Caco-2 (cell line): ENCODE results near the gene PRKCB. TPM values are rescaled to one million over a fixed set of nuclear protein-coding genes. Genes with fewer than 3 reads are reported as not detected.

Experiments used
- BruUV-seq: library from RNA; stranded (reverse); fragments of 400-500 nt; replicated peaks from 2 replicates; lab custom pipeline; 2021; lab: Mats Ljungman, UMichigan
- CTCF ChIA-PET: fragments of 300-600 bp; sonication (Branson Sonifier 250); formaldehyde crosslinking; loops from one replicate; lab custom pipeline; 2022; ENCODE audit warnings: antibody characterized with exemption; lab: Charles Lee
- POLR2A ChIA-PET: fragments of 300-600 bp; sonication (Branson Sonifier 250); formaldehyde crosslinking; loops from one replicate; lab custom pipeline; 2022; ENCODE audit warnings: antibody characterized with exemption; lab: Charles Lee
- DNase-seq, 2 experiments: peaks; one replicate each; pipeline versions ENCODE4 v3.0.0 to v3.0.0-alpha.2; 2020 to 2022
- H3K27me3 ChIP-seq: replicated peaks from 2 replicates; pipeline ENCODE4 v1.6.0; 2011; ENCODE audit warnings: low read length; ENCODE audit not compliant: control insufficient read depth, insufficient read depth
- H3K36me3 ChIP-seq: 2 replicates; pipeline ENCODE4 v1.5.1; 2011; ENCODE audit warnings: low read length; ENCODE audit not compliant: control insufficient read depth, insufficient read depth
- H3K4me1 ChIP-seq: fragments of 250-450 bp; sonication (Bioruptor Pico); 2 replicates; pipeline ENCODE4 v1.5.1; 2020; ENCODE audit warnings: mild to moderate bottlenecking
- H3K4me3 ChIP-seq: 2 replicates; pipeline ENCODE4 v1.5.1; 2011; ENCODE audit warnings: low read depth, mild to moderate bottlenecking, control low read depth, low read length
- H3K9me3 ChIP-seq: fragments of 250-450 bp; sonication (Bioruptor Pico); 2 replicates; pipeline ENCODE4 v1.5.1; 2020; ENCODE audit warnings: mild to moderate bottlenecking, moderate library complexity
- H3K27ac Mint-ChIP-seq: one replicate; pipeline ENCODE4 v1.8.0; 2022; ENCODE audit warnings: mixed read lengths; ENCODE audit not compliant: unreplicated experiment
- H3K27me3 Mint-ChIP-seq: one replicate; pipeline ENCODE4 v1.8.0; 2022; ENCODE audit warnings: mixed read lengths; ENCODE audit not compliant: insufficient read depth, unreplicated experiment
- H3K36me3 Mint-ChIP-seq: one replicate; pipeline ENCODE4 v1.8.0; 2022; ENCODE audit warnings: mild to moderate bottlenecking, mixed read lengths; ENCODE audit not compliant: insufficient read depth, unreplicated experiment
- H3K4me1 Mint-ChIP-seq: one replicate; pipeline ENCODE4 v1.8.0; 2022; ENCODE audit warnings: low read depth, mixed read lengths; ENCODE audit not compliant: unreplicated experiment
- H3K4me3 Mint-ChIP-seq: one replicate; pipeline ENCODE4 v1.8.0; 2022; ENCODE audit warnings: mild to moderate bottlenecking, moderate library complexity, mixed read lengths; ENCODE audit not compliant: unreplicated experiment
- H3K9me3 Mint-ChIP-seq: one replicate; pipeline ENCODE4 v1.8.0; 2022; ENCODE audit warnings: mixed read lengths; ENCODE audit not compliant: unreplicated experiment
- CTCF ChIP-seq, 2 experiments: fragments of 200-600 bp in 1 of 2; IDR thresholded peaks; 1 replicate in 1 of 2; 2 replicates in 1 of 2; pipeline versions ENCODE4 v1.5.1 to v1.8.0; 2011 to 2022; ENCODE audit warnings: antibody characterized with exemption in 1 of 2, control low read depth in 1 of 2, inconsistent platforms in 1 of 2, low read depth in 1 of 2, low read length in 1 of 2, mild to moderate bottlenecking in 1 of 2, moderate library complexity in 1 of 2; ENCODE audit not compliant: insufficient read depth in 1 of 2, severe bottlenecking in 1 of 2, unreplicated experiment in 1 of 2
- intact Hi-C: fragments of 100-400 bp; cut with micrococcal nuclease; formaldehyde crosslinking; loops from one replicate; pipeline ENCODE4 v1.10.0; 2022; ENCODE audit not compliant: unreplicated experiment
- total RNA-seq: library from RNA; stranded (reverse); gene quantifications from 2 replicates; pipeline ENCODE4 v1.2.3, GENCODE V29; 2022

Gene PRKCB
- total RNA-seq, 1 experiment from 2014 or later = not detected

GRCh38 chr16:23917621-23918020 is 81.8 kb downstream of the PRKCB start:
- H3K27ac Mint-ChIP-seq = no peak overlapping the region
- H3K4me3 Mint-ChIP-seq = no peak overlapping the region
- no peak for TF ChIP-seq CTCF (IDR thresholded peaks at IDR 0.05; ENCODE audit: insufficient read depth in 1 of 2, low read depth in 1 of 2, low read length in 1 of 2, severe bottlenecking in 1 of 2, unreplicated experiment in 1 of 2)
- peaks cover 4% of the 10 kb centered on the region for H3K27me3 Mint-ChIP-seq
- H3K27me3 ChIP-seq = no peaks in the 10 kb centered on the region
- no TSS peak for BruUV-seq
- CTCF ChIA-PET = no interaction called here
- H3K4me1 ChIP-seq = no peaks in the 10 kb centered on the region
- no peaks in the 10 kb centered on the region for H3K36me3 ChIP-seq
- intact Hi-C loops = no loop called here
- H3K9me3 ChIP-seq = no peaks in the 10 kb centered on the region
- no peak overlapping the region for H3K4me3 ChIP-seq
- POLR2A ChIA-PET = no interaction called here
- no peaks in the 10 kb centered on the region for H3K9me3 Mint-ChIP-seq
- no peak for DNase-seq
- H3K36me3 Mint-ChIP-seq = no peaks in the 10 kb centered on the region
- H3K4me1 Mint-ChIP-seq = no peaks in the 10 kb centered on the region

GRCh38 chr16:23920446-23920845 is 84.7 kb downstream of the PRKCB start:
- no peak overlapping the region for H3K27ac Mint-ChIP-seq
- H3K4me1 Mint-ChIP-seq = no peaks in the 10 kb centered on the region
- H3K27me3 ChIP-seq = no peaks in the 10 kb centered on the region
- no peaks in the 10 kb centered on the region for H3K9me3 Mint-ChIP-seq
- no TSS peak for BruUV-seq
- H3K36me3 Mint-ChIP-seq = no peaks in the 10 kb centered on the region
- DNase-seq = no peak
- intact Hi-C loops = no loop called here
- peaks cover 8% of the 10 kb centered on the region for H3K27me3 Mint-ChIP-seq
- TF ChIP-seq CTCF (IDR thresholded peaks at IDR 0.05; ENCODE audit: insufficient read depth in 1 of 2, low read depth in 1 of 2, low read length in 1 of 2, severe bottlenecking in 1 of 2, unreplicated experiment in 1 of 2) = no peak
- no peaks in the 10 kb centered on the region for H3K9me3 ChIP-seq
- ChIA-PET POLR2A (no interaction called here), CTCF (no interaction called here)
- no peaks in the 10 kb centered on the region for H3K4me1 ChIP-seq
- no peaks in the 10 kb centered on the region for H3K36me3 ChIP-seq
- no peak overlapping the region for H3K4me3 Mint-ChIP-seq
- H3K4me3 ChIP-seq = no peak overlapping the region

GRCh38 chr16:23920899-23921298 is 85.1 kb downstream of the PRKCB start:
- H3K27ac Mint-ChIP-seq = no peak overlapping the region
- intact Hi-C loops = no loop called here
- ChIA-PET POLR2A (no interaction called here), CTCF (no interaction called here)
- H3K27me3 Mint-ChIP-seq = peaks cover 8% of the 10 kb centered on the region
- Histone ChIP-seq H3K36me3 (no peaks in the 10 kb centered on the region), H3K4me3 (no peak overlapping the region), H3K27me3 (no peaks in the 10 kb centered on the region), H3K9me3 (no peaks in the 10 kb centered on the region), H3K4me1 (no peaks in the 10 kb centered on the region)
- no peaks in the 10 kb centered on the region for H3K9me3 Mint-ChIP-seq
- no peaks in the 10 kb centered on the region for H3K36me3 Mint-ChIP-seq
- H3K4me3 Mint-ChIP-seq = no peak overlapping the region
- TF ChIP-seq CTCF (IDR thresholded peaks at IDR 0.05; ENCODE audit: insufficient read depth in 1 of 2, low read depth in 1 of 2, low read length in 1 of 2, severe bottlenecking in 1 of 2, unreplicated experiment in 1 of 2) = no peak
- DNase-seq = no peak
- no peaks in the 10 kb centered on the region for H3K4me1 Mint-ChIP-seq
- BruUV-seq = no TSS peak
